Measurements from ENCODE around the gene BCAR3. TPM values are rescaled to one million over a fixed set of nuclear protein-coding genes. Genes with fewer than 3 reads are reported as not detected.

BCAR3 gene
- total RNA-seq, 1 experiment from 2014 or later: 15.6 TPM

GRCh38 chr1:93613898-93614297 lies 67.7 kb downstream of the BCAR3 start:
- peak overlapping the region; percentile 99 for H3K27ac Mint-ChIP-seq (ENCODE audit: unreplicated experiment)
- BruUV-seq (replicated peaks): no TSS peak
- peaks cover 37% of the 10 kb centered on the region for H3K36me3 Mint-ChIP-seq (ENCODE audit: insufficient read depth, unreplicated experiment)
- H3K9me3 Mint-ChIP-seq (ENCODE audit: low read depth, unreplicated experiment): no peaks in the 10 kb centered on the region
- H3K4me1 Mint-ChIP-seq (ENCODE audit: low read depth, unreplicated experiment): peaks cover 72% of the 10 kb centered on the region
- peak overlapping the region; percentile 65 for H3K4me3 Mint-ChIP-seq (ENCODE audit: low read depth, unreplicated experiment)
- DNase-seq: no peak
- H3K27me3 Mint-ChIP-seq (ENCODE audit: unreplicated experiment): no peaks in the 10 kb centered on the region
- no peak for TF ChIP-seq CTCF (IDR thresholded peaks at IDR 0.05; ENCODE audit: unreplicated experiment)
- CTCF ChIA-PET: interaction anchor here (2.0 to 3.2 kb wide), 2 partner anchors 21 to 34 kb away, joined by 6 to 16 read pairs; no protein-coding TSS in a partner anchor
- intact Hi-C loops (cut with micrococcal nuclease; ENCODE audit: unreplicated experiment): loop anchor here (1.0 kb wide), 2 partner anchors 22 to 29 kb away; no protein-coding TSS in a partner anchor

GRCh38 chr1:93612510-93612909 lies 69.1 kb downstream of the BCAR3 start:
- intact Hi-C loops (cut with micrococcal nuclease; ENCODE audit: unreplicated experiment): no loop called here
- H3K27ac Mint-ChIP-seq (ENCODE audit: unreplicated experiment): no peak overlapping the region
- CTCF ChIA-PET: interaction anchor here (2.0 kb wide), 1 partner anchor 32 kb away, joined by 6 read pairs; no protein-coding TSS in a partner anchor
- no peak for DNase-seq
- no peak overlapping the region for H3K4me3 Mint-ChIP-seq (ENCODE audit: low read depth, unreplicated experiment)
- H3K4me1 Mint-ChIP-seq (ENCODE audit: low read depth, unreplicated experiment): peaks cover 71% of the 10 kb centered on the region
- TF ChIP-seq CTCF (IDR thresholded peaks at IDR 0.05; ENCODE audit: unreplicated experiment): no peak
- no peaks in the 10 kb centered on the region for H3K9me3 Mint-ChIP-seq (ENCODE audit: low read depth, unreplicated experiment)
- no TSS peak for BruUV-seq (replicated peaks)
- H3K36me3 Mint-ChIP-seq (ENCODE audit: insufficient read depth, unreplicated experiment): peaks cover 33% of the 10 kb centered on the region
- H3K27me3 Mint-ChIP-seq (ENCODE audit: unreplicated experiment): no peaks in the 10 kb centered on the region

- H3K36me3 Mint-ChIP-seq (ENCODE audit: insufficient read depth, unreplicated experiment): peaks cover 29% of the 10 kb centered on the region
- no peak for TF ChIP-seq CTCF (IDR thresholded peaks at IDR 0.05; ENCODE audit: unreplicated experiment)
- peaks cover 70% of the 10 kb centered on the region for H3K4me1 Mint-ChIP-seq (ENCODE audit: low read depth, unreplicated experiment)
- TSS peak; percentile 18 for BruUV-seq (replicated peaks)
- no peaks in the 10 kb centered on the region for H3K27me3 Mint-ChIP-seq (ENCODE audit: unreplicated experiment)
- DNase-seq: no peak
- intact Hi-C loops (cut with micrococcal nuclease; ENCODE audit: unreplicated experiment): no loop called here
- H3K27ac Mint-ChIP-seq (ENCODE audit: unreplicated experiment): no peak overlapping the region
- no peak overlapping the region for H3K4me3 Mint-ChIP-seq (ENCODE audit: low read depth, unreplicated experiment)
- CTCF ChIA-PET: no interaction called here
- H3K9me3 Mint-ChIP-seq (ENCODE audit: low read depth, unreplicated experiment): no peaks in the 10 kb centered on the region
Observed at GRCh38 chr1:93611668-93612067, 70.0 kb downstream of the BCAR3 start.

GRCh38 chr1:93609536-93609935 lies 72.1 kb downstream of the BCAR3 start:
- TF ChIP-seq CTCF (IDR thresholded peaks at IDR 0.05; ENCODE audit: unreplicated experiment): no peak
- peaks cover 67% of the 10 kb centered on the region for H3K4me1 Mint-ChIP-seq (ENCODE audit: low read depth, unreplicated experiment)
- no peak overlapping the region for H3K27ac Mint-ChIP-seq (ENCODE audit: unreplicated experiment)

More at GRCh38 chr1:93609536-93609935, 72.1 kb downstream of the BCAR3 start:
- intact Hi-C loops (cut with micrococcal nuclease; ENCODE audit: unreplicated experiment): no loop called here
- CTCF ChIA-PET: no interaction called here
- no peaks in the 10 kb centered on the region for H3K9me3 Mint-ChIP-seq (ENCODE audit: low read depth, unreplicated experiment)
- no peak for DNase-seq
- no peaks in the 10 kb centered on the region for H3K27me3 Mint-ChIP-seq (ENCODE audit: unreplicated experiment)
- H3K4me3 Mint-ChIP-seq (ENCODE audit: low read depth, unreplicated experiment): no peak overlapping the region
- H3K36me3 Mint-ChIP-seq (ENCODE audit: insufficient read depth, unreplicated experiment): peaks cover 21% of the 10 kb centered on the region
- no TSS peak for BruUV-seq (replicated peaks)
